Erythroblast (primary cell): Measurements from ENCODE around the gene DNAJC3.

Source experiments
- GATA1 ChIP-seq: IDR thresholded peaks from 2 replicates; pipeline ENCODE4 v1.6.1; 2011; ENCODE audit warnings: low read depth, mild to moderate bottlenecking, control low read depth, low read length, moderate library complexity
- POLR2A ChIP-seq: IDR thresholded peaks from 2 replicates; pipeline ENCODE4 v1.6.1; 2011; ENCODE audit warnings: mild to moderate bottlenecking, low read length

DNA sequence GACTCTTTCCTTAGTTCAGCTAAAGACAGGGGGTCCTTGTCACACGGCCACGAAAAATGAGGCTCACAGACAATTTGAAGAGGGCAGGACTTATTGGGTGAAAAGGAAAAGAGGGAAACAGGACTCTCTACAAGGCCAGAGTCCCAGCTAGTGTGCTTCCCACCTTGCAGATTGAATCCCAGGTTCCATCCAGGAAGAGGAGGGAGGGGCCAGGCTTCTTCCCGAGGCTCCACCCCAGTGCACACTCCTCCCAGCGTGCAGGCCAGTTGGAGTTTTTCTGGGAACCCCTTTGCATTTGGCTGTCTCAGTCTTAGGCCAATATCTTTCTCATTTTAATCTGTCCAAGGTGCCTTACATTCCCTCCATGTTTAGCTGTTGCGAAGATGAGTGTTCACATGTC, 106.8 kb downstream of the DNAJC3 start:
- TF ChIP-seq POLR2A (no peak), GATA1 (no peak)
